Esophagus squamous epithelium (tissue), 5 donors: ENCODE results near the gene GRIP2. TPM values are rescaled to one million over a fixed set of nuclear protein-coding genes. Genes with fewer than 3 reads are reported as not detected.

Source experiments
- DNase-seq: peaks from one replicate; lab custom pipeline; 2025; lab: John Stamatoyannopoulos, UW
- H3K27ac ChIP-seq, 4 donors: fragments of 200-600 bp; sonication (generic); one replicate each; pipeline ENCODE4 v1.5.1; 2016 to 2019; ENCODE audit warnings: mild to moderate bottlenecking in 1 of 4
- H3K27me3 ChIP-seq, 4 donors: fragments of 200-600 bp; sonication (generic); 1 replicate in 3 of 4; 2 replicates in 1 of 4; pipeline versions ENCODE4 v1.5.1 to v1.6.0; 2017 to 2021; ENCODE audit warnings: antibody characterized with exemption in 1 of 4
- H3K36me3 ChIP-seq, 3 donors: fragments of 200-600 bp; sonication (generic); one replicate each; pipeline ENCODE4 v1.5.1; 2016 to 2019
- H3K4me1 ChIP-seq, 3 donors: fragments of 200-600 bp; sonication (generic); one replicate each; pipeline ENCODE4 v1.5.1; 2017 to 2019
- H3K4me3 ChIP-seq, 4 donors: fragments of 200-600 bp; sonication (generic); 1 replicate in 3 of 4; 2 replicates in 1 of 4; pipeline ENCODE4 v1.5.1; 2016 to 2019; ENCODE audit warnings: mild to moderate bottlenecking in 2 of 4, moderate library complexity in 1 of 4
- H3K9me3 ChIP-seq, 3 donors: fragments of 200-600 bp; sonication (generic); one replicate each; pipeline ENCODE4 v1.5.1; 2016 to 2019
- CTCF ChIP-seq, 6 experiments: fragments of 450-650 bp in 4 of 6; fragments of 200-600 bp in 2 of 6; sonication (generic) in 2 of 6; IDR thresholded peaks; one replicate each; pipeline ENCODE4 v1.5.1; 2016 to 2019; ENCODE audit warnings: antibody characterized with exemption in 6 of 6, mild to moderate bottlenecking in 4 of 6, moderate library complexity in 4 of 6
- POLR2A ChIP-seq, 4 donors: fragments of 450-650 bp; IDR thresholded peaks; one replicate each; pipeline ENCODE4 v1.6.1; 2017; ENCODE audit warnings: antibody characterized with exemption in 4 of 4, mild to moderate bottlenecking in 4 of 4, moderate library complexity in 3 of 4
- WGBS, 2 donors: methylation state at CpG; one replicate each; pipeline ENCODE4 v1.1.5; 2018; 5-methylcytosine and 5-hydroxymethylcytosine counted together
- intact Hi-C: fragments of 100-400 bp; cut with DNase I; formaldehyde crosslinking; loops from one replicate; pipeline ENCODE4 v1.15.0; 2022
- total RNA-seq, 4 donors: library from RNA; depleted of rRNA; stranded (reverse); fragments of >200 nt; gene quantifications; one replicate each; pipeline ENCODE4 v1.1.0, GENCODE V29; 2016
- donor health status: DM: yes; HTN: yes; CAD: no.

The GRIP2 gene
- total RNA-seq, 4 donors from 2014 or later, result 0.23 to 2.9 (median 0.53) TPM

- intact Hi-C loops, result no loop called here
Measured at GRCh38 chr3:14496351-14496750, 43.8 kb downstream of the GRIP2 start.

GRCh38 chr3:14494973-14495300, 45.2 kb downstream of the GRIP2 start:
- TF ChIP-seq POLR2A (IDR thresholded peaks at IDR 0.05), result no peak
- TF ChIP-seq CTCF (IDR thresholded peaks at IDR 0.05), result no peak
- 69 to 78% methylated on average over 2 to 4 of the region's 5 CpGs for WGBS, 2 donors
- H3K4me3 ChIP-seq, result no peak overlapping the region
- peaks cover 0 to 4% (median 0%) of the 10 kb centered on the region in 3 donors for H3K36me3 ChIP-seq
- no peaks in the 10 kb centered on the region for H3K9me3 ChIP-seq
- H3K27me3 ChIP-seq, result no peaks in the 10 kb centered on the region
- H3K4me1 ChIP-seq, result no peaks in the 10 kb centered on the region
- DNase-seq, result no peak
- H3K27ac ChIP-seq, result no peak overlapping the region
- intact Hi-C loops, result no loop called here

More at GRCh38 chr3:14496351-14496750, 43.8 kb downstream of the GRIP2 start:
- WGBS, 2 donors, result 82 to 86% methylated on average over 4 to 8 of the region's 9 CpGs
- Histone ChIP-seq H3K4me3 (no peak overlapping the region), H3K4me1 (no peaks in the 10 kb centered on the region), H3K27me3 (no peaks in the 10 kb centered on the region), H3K27ac (no peak overlapping the region), H3K9me3 (no peaks in the 10 kb centered on the region), H3K36me3 (no peaks in the 10 kb centered on the region)
- DNase-seq, result no peak
- TF ChIP-seq CTCF (IDR thresholded peaks at IDR 0.05) (no peak), POLR2A (IDR thresholded peaks at IDR 0.05) (no peak)

GRCh38 chr3:14494279-14494972, 45.7 kb downstream of the GRIP2 start:
- H3K27me3 ChIP-seq, result no peaks in the 10 kb centered on the region
- H3K4me3 ChIP-seq, result no peak overlapping the region
- TF ChIP-seq POLR2A (IDR thresholded peaks at IDR 0.05) (no peak), CTCF (IDR thresholded peaks at IDR 0.05) (no peak)
- 72 to 87% methylated on average over 9 to 16 of the region's 17 CpGs for WGBS, 2 donors
- no peak for DNase-seq
- intact Hi-C loops, result no loop called here
- no peak overlapping the region for H3K27ac ChIP-seq
- H3K9me3 ChIP-seq, result no peaks in the 10 kb centered on the region
- peaks cover 0 to 9% (median 0%) of the 10 kb centered on the region in 3 donors for H3K36me3 ChIP-seq
- peaks cover 0 to 3% (median 0%) of the 10 kb centered on the region in 3 donors for H3K4me1 ChIP-seq

- Histone ChIP-seq H3K27me3 (no peaks in the 10 kb centered on the region), H3K9me3 (no peaks in the 10 kb centered on the region), H3K4me3 (no peak overlapping the region), H3K27ac (no peak overlapping the region), H3K36me3 (peaks cover 0 to 15% (median 0%) of the 10 kb centered on the region in 3 donors), H3K4me1 (peaks cover 0 to 12% (median 5%) of the 10 kb centered on the region in 3 donors)
- DNase-seq, result no peak
- 84 to 94% methylated on average over 10 to 12 of the region's 31 CpGs for WGBS, 2 donors
- TF ChIP-seq CTCF (IDR thresholded peaks at IDR 0.05) (no peak), POLR2A (IDR thresholded peaks at IDR 0.05) (no peak)
- intact Hi-C loops, result no loop called here
Measured at GRCh38 chr3:14492948-14493881, 46.9 kb downstream of the GRIP2 start.
